ENCODE data around the gene NIT1. TPM values are rescaled to one million over a fixed set of nuclear protein-coding genes. Genes with fewer than 3 reads are reported as not detected.
A peak's percentile ranks its signal among the peaks of the same experiment; 100 is the strongest.

NIT1 gene
- total and polyA plus RNA-seq, 2 donors (not counting 1 experiment from before 2014, with no cell fraction given): 53.5 to 61.0 TPM

GRCh38 chr1:161158316-161159010 is 40.6 kb downstream of the NIT1 start:
- TF ChIP-seq CTCF (IDR thresholded peaks at IDR 0.05) (no peak), EZH2 (IDR thresholded peaks at IDR 0.05; ENCODE audit: borderline replicate concordance, insufficient read depth, low read depth, low read length, poor library complexity, severe bottlenecking) (no peak)
- Histone ChIP-seq H3K4me3 (ENCODE audit: control extremely low read depth in 1 of 5, extremely low read depth in 1 of 5, insufficient read depth in 1 of 5, low read depth in 2 of 5, low read length in 4 of 5) (peak overlapping the region in 3 of 5 experiments; percentile 73 to 88 (median 85)), H3K9ac (ENCODE audit: low read length) (peak overlapping the region; percentile 88), H3K79me2 (ENCODE audit: control insufficient read depth, insufficient read depth, low read length) (peaks cover 42% of the 10 kb centered on the region), H2AFZ (ENCODE audit: insufficient read depth, low read depth, low read length, poor library complexity, severe bottlenecking) (peak overlapping the region; percentile 90), H4K20me1 (ENCODE audit: control insufficient read depth, insufficient read depth, low read length, poor library complexity, severe bottlenecking) (no peaks in the 10 kb centered on the region), H3K4me1 (ENCODE audit: control insufficient read depth in 2 of 2, insufficient read depth in 2 of 2, low read length in 2 of 2) (peaks cover 31 to 35% of the 10 kb centered on the region in 2 donors), H3K27me3 (replicated peaks in 1 of 4; ENCODE audit: control extremely low read depth in 1 of 4, control insufficient read depth in 3 of 4, insufficient read depth in 4 of 4, low read length in 3 of 4) (no peaks in the 10 kb centered on the region), H3K9me3 (ENCODE audit: control extremely low read depth in 1 of 3, control insufficient read depth in 2 of 3, insufficient read depth in 1 of 3, low read length in 2 of 3) (peaks cover 0 to 3% (median 0%) of the 10 kb centered on the region in 3 donors), H3K4me2 (replicated peaks; ENCODE audit: low read depth, low read length, poor library complexity, severe bottlenecking) (peak overlapping the region; percentile 80), H3K36me3 (replicated peaks in 1 of 2; ENCODE audit: control extremely low read depth in 1 of 2, control insufficient read depth in 1 of 2, extremely low read depth in 1 of 2, insufficient read depth in 2 of 2, low read length in 1 of 2) (peaks cover 0 to 33% of the 10 kb centered on the region in 2 experiments), H3K27ac (ENCODE audit: low read length in 2 of 2) (peak overlapping the region; percentile 74 to 76)
- ChIA-PET CTCF (interaction anchor here (0.6 to 2.0 kb wide), 10 partner anchors 8 to 224 kb away, joined by 3 to 6 read pairs (median 4); partner anchors contain the start of genes NDUFS2 and PPOX), POLR2A (interaction anchor here (1.0 to 1.6 kb wide), 2 partner anchors 8 to 231 kb away, joined by 4 read pairs; partner anchors contain the start of gene PPOX)
- Mint-ChIP-seq H3K27ac (peak overlapping the region; percentile 93), H3K27me3 (no peaks in the 10 kb centered on the region), H3K9me3 (ENCODE audit: insufficient read depth) (no peaks in the 10 kb centered on the region), H3K4me3 (peak overlapping the region; percentile 92), H3K4me1 (peaks cover 59% of the 10 kb centered on the region)
- 59% methylated on average over 7 of the region's 9 CpGs for WGBS (ENCODE audit: insufficient coverage)
- DNase-seq (no peak), ATAC-seq (ENCODE audit: low read depth) (no peak)
- intact Hi-C loops (cut with micrococcal nuclease): loop anchor here (1.0 to 10.0 kb wide), 4 partner anchors 19 to 814 kb away; partner anchors contain the start of genes B4GALT3, COPA, DEDD and NCSTN
